HL-60 (cell line): Measurements from ENCODE around the gene VDAC2.

Source experiments
- GABPA ChIP-seq: IDR thresholded peaks from 2 replicates; pipeline ENCODE4 v1.6.1; 2012; ENCODE audit warnings: low read depth
- POLR2AphosphoS5 ChIP-seq: IDR thresholded peaks from 2 replicates; pipeline ENCODE4 v1.6.1; 2012; ENCODE audit warnings: low read depth
- TF ChIP-seq, protein P1 (sequence below): IDR thresholded peaks from one replicate; pipeline ENCODE4 v1.5.1; 2011; ENCODE audit warnings: low read length, control low read depth, inconsistent platforms; ENCODE audit not compliant: insufficient read depth
- TF ChIP-seq, protein P2 (sequence below): IDR thresholded peaks from 2 replicates; pipeline ENCODE4 v1.6.1; 2012; ENCODE audit warnings: low read depth; ENCODE audit not compliant: insufficient replicate concordance

DNA sequence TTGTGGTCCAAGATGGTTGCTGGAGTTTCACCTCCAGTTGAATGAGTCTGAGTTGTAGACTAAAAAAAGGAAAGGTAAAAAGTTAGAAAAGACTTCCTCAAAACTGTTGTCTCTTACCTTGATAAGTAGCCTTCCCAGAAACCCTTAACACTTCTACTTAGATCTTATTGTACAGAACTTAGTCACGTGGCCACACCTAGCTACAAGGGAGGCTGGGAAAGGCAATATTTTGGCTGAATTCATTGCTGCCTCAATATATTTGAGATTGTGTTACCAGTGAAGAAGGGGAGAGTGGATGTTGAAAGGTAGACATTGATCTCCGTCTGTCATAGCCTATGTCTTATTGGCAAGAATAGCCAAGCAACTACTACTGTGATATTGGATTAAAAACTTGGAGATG is 35.5 kb upstream of the VDAC2 start:
- TF ChIP-seq POLR2AphosphoS5 (no peak), GABPA (no peak)
- TF ChIP-seq, protein P1, sequence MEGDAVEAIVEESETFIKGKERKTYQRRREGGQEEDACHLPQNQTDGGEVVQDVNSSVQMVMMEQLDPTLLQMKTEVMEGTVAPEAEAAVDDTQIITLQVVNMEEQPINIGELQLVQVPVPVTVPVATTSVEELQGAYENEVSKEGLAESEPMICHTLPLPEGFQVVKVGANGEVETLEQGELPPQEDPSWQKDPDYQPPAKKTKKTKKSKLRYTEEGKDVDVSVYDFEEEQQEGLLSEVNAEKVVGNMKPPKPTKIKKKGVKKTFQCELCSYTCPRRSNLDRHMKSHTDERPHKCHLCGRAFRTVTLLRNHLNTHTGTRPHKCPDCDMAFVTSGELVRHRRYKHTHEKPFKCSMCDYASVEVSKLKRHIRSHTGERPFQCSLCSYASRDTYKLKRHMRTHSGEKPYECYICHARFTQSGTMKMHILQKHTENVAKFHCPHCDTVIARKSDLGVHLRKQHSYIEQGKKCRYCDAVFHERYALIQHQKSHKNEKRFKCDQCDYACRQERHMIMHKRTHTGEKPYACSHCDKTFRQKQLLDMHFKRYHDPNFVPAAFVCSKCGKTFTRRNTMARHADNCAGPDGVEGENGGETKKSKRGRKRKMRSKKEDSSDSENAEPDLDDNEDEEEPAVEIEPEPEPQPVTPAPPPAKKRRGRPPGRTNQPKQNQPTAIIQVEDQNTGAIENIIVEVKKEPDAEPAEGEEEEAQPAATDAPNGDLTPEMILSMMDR: no peak
- TF ChIP-seq, protein P2, sequence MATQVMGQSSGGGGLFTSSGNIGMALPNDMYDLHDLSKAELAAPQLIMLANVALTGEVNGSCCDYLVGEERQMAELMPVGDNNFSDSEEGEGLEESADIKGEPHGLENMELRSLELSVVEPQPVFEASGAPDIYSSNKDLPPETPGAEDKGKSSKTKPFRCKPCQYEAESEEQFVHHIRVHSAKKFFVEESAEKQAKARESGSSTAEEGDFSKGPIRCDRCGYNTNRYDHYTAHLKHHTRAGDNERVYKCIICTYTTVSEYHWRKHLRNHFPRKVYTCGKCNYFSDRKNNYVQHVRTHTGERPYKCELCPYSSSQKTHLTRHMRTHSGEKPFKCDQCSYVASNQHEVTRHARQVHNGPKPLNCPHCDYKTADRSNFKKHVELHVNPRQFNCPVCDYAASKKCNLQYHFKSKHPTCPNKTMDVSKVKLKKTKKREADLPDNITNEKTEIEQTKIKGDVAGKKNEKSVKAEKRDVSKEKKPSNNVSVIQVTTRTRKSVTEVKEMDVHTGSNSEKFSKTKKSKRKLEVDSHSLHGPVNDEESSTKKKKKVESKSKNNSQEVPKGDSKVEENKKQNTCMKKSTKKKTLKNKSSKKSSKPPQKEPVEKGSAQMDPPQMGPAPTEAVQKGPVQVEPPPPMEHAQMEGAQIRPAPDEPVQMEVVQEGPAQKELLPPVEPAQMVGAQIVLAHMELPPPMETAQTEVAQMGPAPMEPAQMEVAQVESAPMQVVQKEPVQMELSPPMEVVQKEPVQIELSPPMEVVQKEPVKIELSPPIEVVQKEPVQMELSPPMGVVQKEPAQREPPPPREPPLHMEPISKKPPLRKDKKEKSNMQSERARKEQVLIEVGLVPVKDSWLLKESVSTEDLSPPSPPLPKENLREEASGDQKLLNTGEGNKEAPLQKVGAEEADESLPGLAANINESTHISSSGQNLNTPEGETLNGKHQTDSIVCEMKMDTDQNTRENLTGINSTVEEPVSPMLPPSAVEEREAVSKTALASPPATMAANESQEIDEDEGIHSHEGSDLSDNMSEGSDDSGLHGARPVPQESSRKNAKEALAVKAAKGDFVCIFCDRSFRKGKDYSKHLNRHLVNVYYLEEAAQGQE: no peak
